Smooth muscle cell (in vitro differentiated cells): ENCODE data around the gene WFIKKN2. TPM values are rescaled to one million over a fixed set of nuclear protein-coding genes. Genes with fewer than 3 reads are reported as not detected.

Source experiments
- DNase-seq: peaks from one replicate; lab custom pipeline; 2025; ENCODE audit not compliant: unreplicated experiment; lab: John Stamatoyannopoulos, UW
- H2AFZ ChIP-seq: fragments of 200-600 bp; sonication (generic); 2 replicates; pipeline ENCODE4 v1.6.0; 2016; ENCODE audit warnings: antibody characterized with exemption, low read depth, mild to moderate bottlenecking
- H3F3A ChIP-seq: fragments of 200-600 bp; sonication (generic); 2 replicates; pipeline ENCODE4 v1.6.0; 2017; ENCODE audit warnings: antibody characterized with exemption, low read depth
- H3K27ac ChIP-seq: fragments of 200-600 bp; sonication (generic); 2 replicates; pipeline ENCODE4 v1.5.1; 2016; ENCODE audit warnings: low read depth, mild to moderate bottlenecking
- H3K27me3 ChIP-seq: fragments of 200-600 bp; sonication (generic); 2 replicates; pipeline ENCODE4 v1.6.1; 2016; ENCODE audit warnings: low read depth, mild to moderate bottlenecking
- H3K36me3 ChIP-seq: fragments of 200-600 bp; sonication (generic); 2 replicates; pipeline ENCODE4 v1.5.1; 2016; ENCODE audit warnings: low read depth
- H3K4me1 ChIP-seq: fragments of 200-600 bp; sonication (generic); 2 replicates; pipeline ENCODE4 v1.5.1; 2016; ENCODE audit warnings: low read depth
- H3K4me2 ChIP-seq: fragments of 200-600 bp; sonication (generic); 2 replicates; pipeline ENCODE4 v1.6.0; 2016; ENCODE audit warnings: mild to moderate bottlenecking
- H3K4me3 ChIP-seq: fragments of 200-600 bp; sonication (generic); 2 replicates; pipeline ENCODE4 v1.5.1; 2016; ENCODE audit warnings: mild to moderate bottlenecking
- H3K79me2 ChIP-seq: fragments of 200-600 bp; sonication (generic); 2 replicates; pipeline ENCODE4 v1.6.0; 2016; ENCODE audit warnings: low read depth, mild to moderate bottlenecking
- H3K9ac ChIP-seq: fragments of 200-600 bp; sonication (generic); 2 replicates; pipeline ENCODE4 v1.6.0; 2016; ENCODE audit warnings: low read depth
- H3K9me3 ChIP-seq: fragments of 200-600 bp; sonication (generic); replicated peaks from 2 replicates; pipeline ENCODE4 v1.5.1; 2016; ENCODE audit warnings: low read depth
- H4K20me1 ChIP-seq: fragments of 200-600 bp; sonication (generic); 2 replicates; pipeline ENCODE4 v1.6.0; 2016; ENCODE audit warnings: low read depth
- CTCF ChIP-seq: fragments of 200-600 bp; sonication (generic); IDR thresholded peaks from 2 replicates; pipeline ENCODE4 v1.5.1; 2017; ENCODE audit warnings: borderline replicate concordance, mild to moderate bottlenecking, antibody characterized with exemption; ENCODE audit not compliant: insufficient read depth, poor library complexity, severe bottlenecking
- WGBS: methylation state at CpG from one replicate; pipeline ENCODE4 v1.1.7; 2016; ENCODE audit warnings: low lambda C conversion rate; 5-methylcytosine and 5-hydroxymethylcytosine counted together
- polyA plus RNA-seq: library from polyadenylated mRNA; unstranded; fragments of >200 nt; fragmentation: Nextera tagmentation; extraction: Ambion mirVana; gene quantifications from 2 replicates; pipeline ENCODE4 v1.2.1, GENCODE V29; 2016
- total RNA-seq: library from RNA; depleted of rRNA; stranded (reverse); fragments of >200 nt; gene quantifications from 2 replicates; pipeline ENCODE4 v1.2.3, GENCODE V29; 2014

Gene WFIKKN2
- total and polyA plus RNA-seq, 2 experiments from 2014 or later = not detected

GRCh38 chr17:50797135-50797810 lies 38.1 kb upstream of the WFIKKN2 start:
- TF ChIP-seq CTCF = no peak
- Histone ChIP-seq H3K4me2 (no peak overlapping the region), H2AFZ (peak overlapping the region; percentile 13), H3F3A (no peaks in the 10 kb centered on the region), H3K27ac (no peak overlapping the region), H3K9me3 (no peaks in the 10 kb centered on the region), H4K20me1 (no peaks in the 10 kb centered on the region), H3K4me1 (peaks cover 11% of the 10 kb centered on the region), H3K79me2 (no peaks in the 10 kb centered on the region), H3K9ac (no peak overlapping the region), H3K27me3 (no peaks in the 10 kb centered on the region), H3K4me3 (no peak overlapping the region), H3K36me3 (no peaks in the 10 kb centered on the region)
- no peak for DNase-seq
- 83% methylated on average over 11 of the region's 11 CpGs for WGBS

GRCh38 chr17:50798424-50799288 lies 36.7 kb upstream of the WFIKKN2 start:
- Histone ChIP-seq H3F3A (no peaks in the 10 kb centered on the region), H3K27ac (peak overlapping the region; percentile 5), H3K4me1 (peaks cover 11% of the 10 kb centered on the region), H3K4me3 (no peak overlapping the region), H3K27me3 (no peaks in the 10 kb centered on the region), H2AFZ (peak overlapping the region; percentile 26), H3K79me2 (no peaks in the 10 kb centered on the region), H3K9me3 (no peaks in the 10 kb centered on the region), H3K36me3 (no peaks in the 10 kb centered on the region), H3K4me2 (peak overlapping the region; percentile 9), H4K20me1 (no peaks in the 10 kb centered on the region), H3K9ac (no peak overlapping the region)
- no peak for TF ChIP-seq CTCF
- 66% methylated on average over 19 of the region's 19 CpGs for WGBS
- no peak for DNase-seq

GRCh38 chr17:50799582-50799981 lies 35.8 kb upstream of the WFIKKN2 start:
- Histone ChIP-seq H3K4me2 (peak overlapping the region; percentile 9), H3K4me3 (no peak overlapping the region), H3K9me3 (no peaks in the 10 kb centered on the region), H3K79me2 (no peaks in the 10 kb centered on the region), H3K4me1 (peaks cover 11% of the 10 kb centered on the region), H4K20me1 (no peaks in the 10 kb centered on the region), H3F3A (no peaks in the 10 kb centered on the region), H3K27me3 (no peaks in the 10 kb centered on the region), H3K27ac (no peak overlapping the region), H2AFZ (no peak overlapping the region), H3K36me3 (no peaks in the 10 kb centered on the region), H3K9ac (no peak overlapping the region)
- DNase-seq = no peak
- WGBS = 88% methylated on average over 9 of the region's 9 CpGs
- TF ChIP-seq CTCF = no peak
